GM19240 (cell line): ENCODE results near the gene CDH23.

Experiments
- DNase-seq: peaks from one replicate; pipeline ENCODE4 v3.0.0; 2011; ENCODE audit warnings: low spot score; ENCODE audit not compliant: insufficient read length

Gene CDH23

GRCh38 chr10:71463111-71463510 lies 66.4 kb downstream of the CDH23 start:
- DNase-seq, result no peak

- no peak for DNase-seq
These were observed 69.0 kb downstream of the CDH23 start for GRCh38 chr10:71465551-71466252.

DNA sequence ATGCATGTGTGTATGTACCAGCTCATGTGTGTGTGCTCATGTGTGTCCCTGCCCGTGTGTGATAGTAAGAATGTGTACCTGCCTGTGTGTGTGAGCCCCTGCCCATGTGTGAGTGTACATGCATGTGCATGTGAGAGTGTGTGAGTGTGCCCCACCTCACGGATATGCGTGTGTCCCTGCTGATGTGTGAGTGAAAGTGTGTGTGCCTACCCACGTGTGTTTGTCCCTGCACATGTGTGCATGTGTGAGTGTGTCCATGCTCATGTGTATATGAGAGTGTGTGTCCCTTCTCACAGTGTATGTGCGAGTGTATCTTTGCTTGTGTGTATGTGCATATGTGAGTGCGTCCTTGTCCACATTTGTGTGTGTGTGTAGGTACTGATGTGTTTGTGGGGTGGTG lies 69.6 kb downstream of the CDH23 start:
- DNase-seq, result no peak

- DNase-seq, result no peak
These were observed 70.4 kb downstream of the CDH23 start for GRCh38 chr10:71467161-71467560.

GRCh38 chr10:71467569-71468362 lies 71.0 kb downstream of the CDH23 start:
- DNase-seq, result no peak

- no peak for DNase-seq
These were observed 71.8 kb downstream of the CDH23 start for GRCh38 chr10:71468363-71469094.

- DNase-seq, result no peak
These were observed 74.3 kb downstream of the CDH23 start for GRCh38 chr10:71471006-71471405.

- DNase-seq, result no peak
These were observed 75.2 kb downstream of the CDH23 start for GRCh38 chr10:71471957-71472365.

DNA sequence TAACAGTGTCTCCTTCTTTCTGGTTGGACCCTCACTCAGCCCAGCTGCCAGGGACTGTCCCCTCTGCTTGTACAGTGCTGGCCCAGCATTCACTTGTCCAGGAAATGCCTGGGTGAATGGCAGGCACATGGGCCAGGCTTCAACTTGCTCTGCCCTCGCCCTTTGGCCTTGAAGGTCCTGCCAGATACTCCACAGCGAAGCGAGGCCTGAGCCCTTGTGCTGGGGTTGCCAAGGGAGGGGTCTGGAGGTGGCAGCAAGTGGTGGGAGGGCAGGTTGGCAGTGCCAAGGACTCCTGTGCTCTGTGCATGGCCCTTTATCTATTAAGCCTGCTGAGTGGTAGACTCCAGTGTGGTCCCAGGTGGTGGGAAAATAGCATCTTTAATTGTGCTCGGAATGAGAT lies 75.7 kb downstream of the CDH23 start:
- no peak for DNase-seq

- no peak for DNase-seq
These were observed 76.2 kb downstream of the CDH23 start for GRCh38 chr10:71472912-71473311.

DNA sequence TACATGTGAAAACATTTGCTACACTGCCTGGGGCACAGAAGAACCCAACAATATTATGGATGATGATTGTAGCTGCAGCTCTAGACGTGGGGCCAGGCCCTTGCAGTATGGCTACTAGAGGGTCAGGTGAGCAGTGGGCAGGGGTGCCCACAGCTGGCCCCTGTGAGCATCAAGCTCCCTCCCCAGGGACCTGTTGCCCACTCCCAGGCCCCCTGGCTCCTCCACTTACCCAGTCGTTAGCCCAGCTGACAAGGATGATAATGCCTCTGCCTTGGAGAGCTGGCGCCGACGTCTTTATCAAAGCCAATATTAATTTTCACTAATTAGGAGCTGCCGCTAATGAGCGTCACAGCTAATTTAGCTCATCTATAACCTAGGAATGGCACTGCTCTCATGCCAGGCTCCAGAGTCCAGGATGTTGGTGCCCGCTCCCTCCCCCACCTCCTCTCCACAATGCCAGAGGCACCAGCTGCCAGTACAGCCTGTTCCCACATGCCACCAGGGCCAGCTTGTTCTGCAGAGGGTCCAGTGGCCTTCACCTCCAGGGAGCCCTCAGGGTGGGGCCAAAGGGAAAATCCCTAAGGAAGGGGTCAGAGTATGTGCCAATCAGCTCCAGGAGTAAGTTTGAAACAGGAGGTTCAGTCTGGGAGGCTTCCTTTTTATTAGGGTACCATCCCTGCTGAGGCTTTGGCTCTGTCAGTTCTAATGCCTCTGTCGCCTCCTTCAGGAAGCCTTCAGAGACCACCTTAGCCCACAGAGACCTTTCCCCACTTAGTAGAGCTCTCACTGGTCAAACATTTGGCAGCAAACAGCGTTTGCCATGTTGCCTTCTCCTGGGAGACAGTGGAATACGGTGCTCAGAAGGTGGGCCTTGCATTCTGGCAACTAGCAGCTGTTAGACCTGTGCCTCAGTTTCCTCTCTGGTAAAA lies 77.2 kb downstream of the CDH23 start:
- DNase-seq, result no peak

GRCh38 chr10:71474702-71475242 lies 78.1 kb downstream of the CDH23 start:
- no peak for DNase-seq

DNA sequence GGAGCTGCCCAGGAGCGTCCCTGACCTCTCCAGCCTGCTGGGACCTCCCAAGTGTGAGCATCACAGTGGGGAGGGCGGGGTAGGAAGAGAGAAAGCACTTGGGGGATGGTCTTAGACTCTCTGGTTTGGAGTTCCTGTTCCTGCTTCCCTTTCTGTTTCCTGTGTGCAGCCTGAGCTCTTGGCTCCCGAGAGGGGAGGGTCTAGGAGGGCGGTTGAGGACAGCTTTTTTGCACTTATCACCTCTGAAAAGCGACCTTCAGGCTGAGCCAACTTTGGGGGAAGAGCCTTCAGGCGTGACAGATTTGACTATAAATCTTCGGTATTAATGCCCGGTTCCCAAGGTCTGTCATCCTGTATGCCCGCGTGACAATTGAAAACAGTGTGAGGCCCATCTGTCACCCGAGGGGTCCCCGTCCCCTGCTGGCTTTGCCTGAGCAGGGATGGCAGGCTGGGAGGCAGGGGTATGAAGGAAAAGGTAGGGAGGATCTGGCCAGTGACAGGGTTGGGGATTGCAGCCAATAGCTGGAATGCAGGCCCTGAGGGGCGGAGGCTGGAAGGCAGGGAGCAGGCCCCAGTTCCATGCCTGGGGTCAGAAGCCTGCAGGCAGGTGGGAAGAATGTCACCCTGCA lies 78.6 kb downstream of the CDH23 start:
- no peak for DNase-seq

- DNase-seq, result no peak
These were observed 79.7 kb downstream of the CDH23 start for GRCh38 chr10:71476228-71477011.

- DNase-seq, result no peak
These were observed 81.5 kb downstream of the CDH23 start for GRCh38 chr10:71478173-71478572.

DNA sequence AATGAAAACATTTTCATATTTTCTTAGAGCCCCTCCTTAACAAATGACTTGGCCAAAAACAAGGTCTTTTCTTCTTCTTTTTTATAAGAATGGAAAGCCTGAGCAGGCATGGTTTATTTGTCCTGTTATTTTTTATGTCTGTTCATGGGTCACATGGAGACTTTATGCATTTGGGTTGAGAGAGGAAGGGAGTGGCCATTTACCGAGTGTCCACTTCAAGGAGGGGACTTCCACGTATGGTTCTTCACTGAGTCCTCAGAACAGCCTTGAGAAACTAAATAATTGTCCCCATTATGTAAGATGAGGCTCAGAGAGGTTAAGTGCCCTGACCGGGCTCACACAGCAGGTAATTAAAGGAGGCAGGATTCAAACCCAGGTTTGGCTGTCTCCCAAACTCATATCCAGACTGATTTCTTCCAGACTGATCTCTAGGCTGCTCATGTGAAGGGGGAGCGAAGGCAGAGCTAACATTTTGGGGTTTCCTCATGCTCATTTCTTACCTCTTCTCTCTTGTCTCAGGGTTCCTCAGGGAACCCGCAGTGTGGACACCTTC lies 82.2 kb downstream of the CDH23 start:
- no peak for DNase-seq

GRCh38 chr10:71479831-71480230 lies 83.1 kb downstream of the CDH23 start:
- DNase-seq, result no peak

DNA sequence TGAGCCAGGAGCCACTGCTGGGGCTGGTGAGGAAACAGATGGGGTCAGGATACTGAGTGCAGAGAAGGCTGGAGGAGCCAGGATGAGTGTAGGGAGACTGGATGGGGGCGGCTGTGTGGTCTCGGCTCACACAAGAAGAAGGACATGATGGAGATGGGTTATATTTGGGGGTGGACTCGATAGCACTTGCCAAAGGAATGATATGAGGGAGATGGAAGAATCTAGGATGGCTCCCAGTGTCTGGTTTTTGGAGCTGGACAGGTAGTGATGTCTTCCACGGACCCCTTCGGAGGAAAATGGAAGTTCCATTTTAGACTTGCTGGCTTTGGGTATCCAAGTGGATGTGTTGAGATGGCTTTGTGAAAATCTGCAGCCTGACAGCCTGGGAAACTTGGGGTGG lies 83.9 kb downstream of the CDH23 start:
- DNase-seq, result no peak

DNA sequence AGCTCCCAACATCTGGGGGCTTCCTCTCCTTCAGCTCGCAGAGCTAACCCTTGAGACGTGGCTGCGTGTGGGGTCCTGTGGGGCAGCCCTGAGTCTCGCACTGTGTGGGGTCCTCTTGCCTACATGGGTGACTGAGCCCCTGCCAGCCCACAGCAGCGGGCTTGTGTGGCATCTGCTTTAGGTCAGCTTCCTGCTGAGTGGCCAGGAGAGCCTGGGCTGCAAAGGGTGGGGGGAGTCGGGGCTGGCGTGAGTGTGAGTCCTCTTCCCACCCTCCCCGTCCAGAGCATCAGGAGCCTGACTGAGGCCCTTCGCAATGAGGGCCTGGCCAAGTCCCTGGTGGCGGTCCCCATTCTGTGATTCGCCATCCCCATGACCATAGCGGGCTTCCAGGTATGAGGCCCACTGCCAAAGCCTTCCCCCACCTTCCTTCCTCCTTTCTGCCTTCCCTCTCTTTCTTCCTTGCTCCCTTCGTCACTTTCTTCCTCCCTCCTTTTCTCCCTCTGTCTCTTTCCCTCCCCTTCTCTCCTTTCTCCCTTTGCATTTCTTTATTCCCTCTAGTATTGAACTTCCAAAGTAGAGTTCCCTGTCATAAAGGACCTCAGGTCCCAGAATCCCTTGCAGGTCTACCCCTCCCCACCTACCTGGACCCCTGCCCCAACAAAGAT lies 85.2 kb downstream of the CDH23 start:
- DNase-seq, result no peak
